SU-DHL-6 (cell line): ENCODE results near the gene KRT75.

Experiments used
- EZH2phosphoT487 ChIP-seq: fragments of 200-600 bp; sonication (generic), shearing (Covaris generic); conservative IDR thresholded peaks from 2 replicates; pipeline ENCODE4 v1.6.1; 2018; ENCODE audit warnings: mild to moderate bottlenecking, antibody characterized with exemption, low read length, moderate library complexity, mixed read lengths
- TF ChIP-seq, protein P1 (sequence below): fragments of 200-600 bp; sonication (generic); IDR thresholded peaks from one replicate; pipeline ENCODE4 v1.5.1; 2017; ENCODE audit warnings: antibody characterized with exemption, mild to moderate bottlenecking, low read length, moderate library complexity; ENCODE audit not compliant: insufficient read depth, poor library complexity, severe bottlenecking

- TF ChIP-seq, protein P1, sequence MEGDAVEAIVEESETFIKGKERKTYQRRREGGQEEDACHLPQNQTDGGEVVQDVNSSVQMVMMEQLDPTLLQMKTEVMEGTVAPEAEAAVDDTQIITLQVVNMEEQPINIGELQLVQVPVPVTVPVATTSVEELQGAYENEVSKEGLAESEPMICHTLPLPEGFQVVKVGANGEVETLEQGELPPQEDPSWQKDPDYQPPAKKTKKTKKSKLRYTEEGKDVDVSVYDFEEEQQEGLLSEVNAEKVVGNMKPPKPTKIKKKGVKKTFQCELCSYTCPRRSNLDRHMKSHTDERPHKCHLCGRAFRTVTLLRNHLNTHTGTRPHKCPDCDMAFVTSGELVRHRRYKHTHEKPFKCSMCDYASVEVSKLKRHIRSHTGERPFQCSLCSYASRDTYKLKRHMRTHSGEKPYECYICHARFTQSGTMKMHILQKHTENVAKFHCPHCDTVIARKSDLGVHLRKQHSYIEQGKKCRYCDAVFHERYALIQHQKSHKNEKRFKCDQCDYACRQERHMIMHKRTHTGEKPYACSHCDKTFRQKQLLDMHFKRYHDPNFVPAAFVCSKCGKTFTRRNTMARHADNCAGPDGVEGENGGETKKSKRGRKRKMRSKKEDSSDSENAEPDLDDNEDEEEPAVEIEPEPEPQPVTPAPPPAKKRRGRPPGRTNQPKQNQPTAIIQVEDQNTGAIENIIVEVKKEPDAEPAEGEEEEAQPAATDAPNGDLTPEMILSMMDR: no peak
- no peak for TF ChIP-seq EZH2phosphoT487
Observed at GRCh38 chr12:52433501-52434080, 580 bp downstream of the KRT75 start.
